ENCODE results near the gene CCDC97.
"Not testable (repeated sequence)": the region's sequence is repeated elsewhere in the genome, so short reads cannot be mapped to it uniquely, and the experiment has no call there.

The CCDC97 gene

GRCh38 chr19:41330481-41330880, 20.5 kb downstream of the CCDC97 start:
- Histone ChIP-seq H3K9ac (ENCODE audit: low read depth, low read length) (no peak overlapping the region), H3K4me1 (ENCODE audit: insufficient read depth, low read length) (peaks cover 23% of the 10 kb centered on the region), H3K36me3 (ENCODE audit: insufficient read depth, low read length) (no peaks in the 10 kb centered on the region), H3K9me3 (ENCODE audit: control insufficient read depth, insufficient read depth, low read length) (no peaks in the 10 kb centered on the region)

- H3K9me3 ChIP-seq (ENCODE audit: control insufficient read depth, insufficient read depth, low read length): no peaks in the 10 kb centered on the region
- H3K9ac ChIP-seq (ENCODE audit: low read depth, low read length): peak overlapping the region; percentile 23
- H3K36me3 ChIP-seq (ENCODE audit: insufficient read depth, low read length): no peaks in the 10 kb centered on the region
- peaks cover 20% of the 10 kb centered on the region for H3K4me1 ChIP-seq (ENCODE audit: insufficient read depth, low read length)
These were observed 21.1 kb downstream of the CCDC97 start for GRCh38 chr19:41330946-41331678.

GRCh38 chr19:41332000-41332399, 22.0 kb downstream of the CCDC97 start:
- Histone ChIP-seq H3K4me1 (ENCODE audit: insufficient read depth, low read length) (peaks cover 15% of the 10 kb centered on the region; the same call in 1 of the 2 replicates), H3K36me3 (ENCODE audit: insufficient read depth, low read length) (no peaks in the 10 kb centered on the region), H3K9ac (ENCODE audit: low read depth, low read length) (no peak overlapping the region)

GRCh38 chr19:41332468-41332867, 22.5 kb downstream of the CCDC97 start:
- Histone ChIP-seq H3K9me3 (ENCODE audit: control insufficient read depth, insufficient read depth, low read length) (no peaks in the 10 kb centered on the region), H3K36me3 (ENCODE audit: insufficient read depth, low read length) (no peaks in the 10 kb centered on the region), H3K4me1 (ENCODE audit: insufficient read depth, low read length) (peaks cover 11% of the 10 kb centered on the region; the same call in 1 of the 2 replicates), H3K9ac (ENCODE audit: low read depth, low read length) (no peak overlapping the region)

More at GRCh38 chr19:41332000-41332399, 22.0 kb downstream of the CCDC97 start:
- H3K9me3 ChIP-seq (ENCODE audit: control insufficient read depth, insufficient read depth, low read length): no peaks in the 10 kb centered on the region

GRCh38 chr19:41334793-41335192, 24.8 kb downstream of the CCDC97 start:
- Histone ChIP-seq H3K36me3 (ENCODE audit: insufficient read depth, low read length) (no peaks in the 10 kb centered on the region; the same call in 1 of the 2 replicates), H3K4me1 (ENCODE audit: insufficient read depth, low read length) (no peaks in the 10 kb centered on the region; the same call in 1 of the 2 replicates), H3K9me3 (ENCODE audit: control insufficient read depth, insufficient read depth, low read length) (no peaks in the 10 kb centered on the region), H3K9ac (ENCODE audit: low read depth, low read length) (no peak overlapping the region)

- Histone ChIP-seq H3K9ac (ENCODE audit: low read depth, low read length) (no peak overlapping the region), H3K9me3 (ENCODE audit: control insufficient read depth, insufficient read depth, low read length) (no peaks in the 10 kb centered on the region), H3K4me1 (ENCODE audit: insufficient read depth, low read length) (no peaks in the 10 kb centered on the region; the same call in 1 of the 2 replicates), H3K36me3 (ENCODE audit: insufficient read depth, low read length) (no peaks in the 10 kb centered on the region; the same call in 1 of the 2 replicates)
These were observed 25.5 kb downstream of the CCDC97 start for GRCh38 chr19:41335467-41335866.

- Histone ChIP-seq H3K9ac (ENCODE audit: low read depth, low read length) (no peak overlapping the region), H3K4me1 (ENCODE audit: insufficient read depth, low read length) (no peaks in the 10 kb centered on the region), H3K9me3 (ENCODE audit: control insufficient read depth, insufficient read depth, low read length) (no peaks in the 10 kb centered on the region), H3K36me3 (ENCODE audit: insufficient read depth, low read length) (no peaks in the 10 kb centered on the region; the same call in 1 of the 2 replicates)
These were observed 30.0 kb downstream of the CCDC97 start for GRCh38 chr19:41339936-41340335.

GRCh38 chr19:41341669-41342490, 31.9 kb downstream of the CCDC97 start:
- H3K9ac ChIP-seq (ENCODE audit: low read depth, low read length): no peak overlapping the region
- no peaks in the 10 kb centered on the region for H3K9me3 ChIP-seq (ENCODE audit: control insufficient read depth, insufficient read depth, low read length)
- H3K36me3 ChIP-seq (ENCODE audit: insufficient read depth, low read length): no peaks in the 10 kb centered on the region; the same call in none of the 2 replicates
- no peaks in the 10 kb centered on the region for H3K4me1 ChIP-seq (ENCODE audit: insufficient read depth, low read length)

- Histone ChIP-seq H3K9ac (ENCODE audit: low read depth, low read length) (no peak overlapping the region), H3K4me1 (ENCODE audit: insufficient read depth, low read length) (no peaks in the 10 kb centered on the region), H3K36me3 (ENCODE audit: insufficient read depth, low read length) (no peaks in the 10 kb centered on the region; the same call in none of the 2 replicates), H3K9me3 (ENCODE audit: control insufficient read depth, insufficient read depth, low read length) (no peaks in the 10 kb centered on the region)
These were observed 34.2 kb downstream of the CCDC97 start for GRCh38 chr19:41344162-41344561.

GRCh38 chr19:41346916-41347315, 36.9 kb downstream of the CCDC97 start:
- not testable (repeated sequence) for H3K36me3 ChIP-seq (ENCODE audit: insufficient read depth, low read length); H3K4me1 ChIP-seq (ENCODE audit: insufficient read depth, low read length); H3K9ac ChIP-seq (ENCODE audit: low read depth, low read length); H3K9me3 ChIP-seq (ENCODE audit: control insufficient read depth, insufficient read depth, low read length)

- Histone ChIP-seq H3K9ac (ENCODE audit: low read depth, low read length) (peak overlapping the region; percentile 61; the same call in 1 of the 2 replicates), H3K4me1 (ENCODE audit: insufficient read depth, low read length) (peaks cover 5% of the 10 kb centered on the region; the same call in 1 of the 2 replicates), H3K9me3 (ENCODE audit: control insufficient read depth, insufficient read depth, low read length) (no peaks in the 10 kb centered on the region), H3K36me3 (ENCODE audit: insufficient read depth, low read length) (no peaks in the 10 kb centered on the region; the same call in 1 of the 2 replicates)
These were observed 40.9 kb downstream of the CCDC97 start for GRCh38 chr19:41350735-41351338.

GRCh38 chr19:41351339-41352245, 41.6 kb downstream of the CCDC97 start:
- Histone ChIP-seq H3K36me3 (ENCODE audit: insufficient read depth, low read length) (no peaks in the 10 kb centered on the region), H3K9ac (ENCODE audit: low read depth, low read length) (peak overlapping the region; percentile 61), H3K9me3 (ENCODE audit: control insufficient read depth, insufficient read depth, low read length) (no peaks in the 10 kb centered on the region), H3K4me1 (ENCODE audit: insufficient read depth, low read length) (peaks cover 5% of the 10 kb centered on the region; the same call in 1 of the 2 replicates)

- Histone ChIP-seq H3K36me3 (ENCODE audit: insufficient read depth, low read length) (no peaks in the 10 kb centered on the region), H3K9ac (ENCODE audit: low read depth, low read length) (peak overlapping the region; percentile 61; the same call in 1 of the 2 replicates)
These were observed 42.3 kb downstream of the CCDC97 start for GRCh38 chr19:41352279-41352608.

More at GRCh38 chr19:41352279-41352608, 42.3 kb downstream of the CCDC97 start:
- peaks cover 8% of the 10 kb centered on the region; the same call in 1 of the 2 replicates for H3K4me1 ChIP-seq (ENCODE audit: insufficient read depth, low read length)
- H3K9me3 ChIP-seq (ENCODE audit: control insufficient read depth, insufficient read depth, low read length): no peaks in the 10 kb centered on the region
